ENCODE data around the gene MIPEP.

The MIPEP gene

DNA sequence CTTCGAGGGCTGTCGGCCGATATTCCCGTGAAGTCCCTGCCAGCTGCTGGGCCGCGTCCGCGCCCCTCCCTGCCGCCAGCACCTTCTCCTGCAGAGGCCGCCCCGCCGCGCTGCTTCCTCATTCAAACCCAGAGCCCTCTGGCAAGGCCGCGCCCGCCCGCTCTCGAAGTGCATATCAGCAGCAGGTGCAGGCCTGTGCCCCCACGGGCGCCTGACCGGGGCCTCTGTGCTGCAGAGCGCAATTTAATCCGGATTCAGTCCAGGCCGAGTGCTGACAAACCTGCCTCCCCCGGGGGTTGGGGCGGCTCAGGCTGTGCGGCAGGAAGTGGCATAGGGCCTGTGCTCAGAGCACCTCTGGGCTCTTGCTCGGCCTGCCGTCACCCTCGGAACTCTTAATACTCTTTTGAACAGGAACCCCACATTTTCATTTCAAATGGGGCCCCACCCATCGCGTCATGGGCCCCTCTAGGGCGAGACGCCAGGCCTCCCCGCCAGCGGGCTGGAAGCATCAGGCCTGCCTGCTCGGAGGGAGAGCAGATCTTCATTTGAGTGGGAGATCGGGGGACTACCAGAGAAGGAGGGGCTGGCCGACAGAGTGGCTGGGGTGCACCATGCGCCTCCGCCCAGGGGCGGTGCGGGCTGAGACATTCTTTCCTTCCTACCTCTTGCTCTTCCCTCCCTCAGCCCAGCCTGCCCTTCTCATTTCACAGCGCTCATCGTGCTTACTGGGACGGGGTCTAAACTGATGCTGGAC lies 193.3 kb downstream of the MIPEP start:
- TF ChIP-seq, protein P1, sequence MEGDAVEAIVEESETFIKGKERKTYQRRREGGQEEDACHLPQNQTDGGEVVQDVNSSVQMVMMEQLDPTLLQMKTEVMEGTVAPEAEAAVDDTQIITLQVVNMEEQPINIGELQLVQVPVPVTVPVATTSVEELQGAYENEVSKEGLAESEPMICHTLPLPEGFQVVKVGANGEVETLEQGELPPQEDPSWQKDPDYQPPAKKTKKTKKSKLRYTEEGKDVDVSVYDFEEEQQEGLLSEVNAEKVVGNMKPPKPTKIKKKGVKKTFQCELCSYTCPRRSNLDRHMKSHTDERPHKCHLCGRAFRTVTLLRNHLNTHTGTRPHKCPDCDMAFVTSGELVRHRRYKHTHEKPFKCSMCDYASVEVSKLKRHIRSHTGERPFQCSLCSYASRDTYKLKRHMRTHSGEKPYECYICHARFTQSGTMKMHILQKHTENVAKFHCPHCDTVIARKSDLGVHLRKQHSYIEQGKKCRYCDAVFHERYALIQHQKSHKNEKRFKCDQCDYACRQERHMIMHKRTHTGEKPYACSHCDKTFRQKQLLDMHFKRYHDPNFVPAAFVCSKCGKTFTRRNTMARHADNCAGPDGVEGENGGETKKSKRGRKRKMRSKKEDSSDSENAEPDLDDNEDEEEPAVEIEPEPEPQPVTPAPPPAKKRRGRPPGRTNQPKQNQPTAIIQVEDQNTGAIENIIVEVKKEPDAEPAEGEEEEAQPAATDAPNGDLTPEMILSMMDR (IDR thresholded peaks at IDR 0.05; ENCODE audit: low read depth, low read length): no peak
- no peak overlapping the region for H3K4me3 ChIP-seq (replicated peaks in 1 of 2; ENCODE audit: low read depth in 2 of 2, low read length in 2 of 2)
- DNase-seq (ENCODE audit: low read depth in 2 of 2): no peak

DNA sequence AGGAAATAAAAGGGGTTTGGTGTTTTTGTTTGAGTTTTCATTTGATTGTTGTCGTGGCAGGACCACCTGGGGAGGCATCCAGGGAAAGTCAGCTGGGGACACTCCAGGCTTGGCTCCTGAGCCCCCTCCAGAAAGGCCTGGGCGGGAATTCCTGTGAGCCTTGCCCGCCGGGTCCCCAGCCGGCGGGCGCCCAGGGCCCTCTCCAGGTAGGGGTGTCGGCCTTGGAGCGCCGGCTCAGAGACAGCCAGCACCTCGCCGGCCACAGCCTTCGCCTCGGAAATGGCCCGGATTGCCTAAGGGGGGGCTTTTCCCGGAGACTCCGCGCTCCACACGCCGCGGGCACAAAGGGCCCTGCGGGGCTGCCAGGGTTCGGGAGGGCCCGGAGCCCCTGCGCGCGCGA lies 194.0 kb downstream of the MIPEP start:
- DNase-seq (ENCODE audit: low read depth in 2 of 2): no peak
- TF ChIP-seq, protein P1 (IDR thresholded peaks at IDR 0.05; ENCODE audit: low read depth, low read length): no peak
- no peak overlapping the region for H3K4me3 ChIP-seq (replicated peaks in 1 of 2; ENCODE audit: low read depth in 2 of 2, low read length in 2 of 2)

DNA sequence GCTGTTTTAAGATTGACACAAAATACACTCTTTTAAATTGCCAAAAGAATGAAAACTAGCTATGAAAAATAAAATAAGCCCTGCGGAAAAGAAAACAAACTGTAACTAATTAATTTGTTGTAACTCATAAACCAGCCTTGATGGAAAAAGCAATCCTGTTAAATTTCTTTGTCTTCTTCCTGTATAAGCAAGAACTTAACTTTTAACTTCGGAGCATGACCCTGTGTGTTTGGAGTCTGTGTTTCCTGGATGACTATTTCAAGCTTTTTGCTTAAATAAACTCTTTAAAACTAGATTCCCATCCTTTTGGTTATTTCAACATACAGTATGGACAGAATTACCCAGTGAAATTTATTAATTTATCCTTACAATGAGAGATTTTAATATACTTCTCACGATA lies 196.4 kb downstream of the MIPEP start:
- TF ChIP-seq, protein P1 (IDR thresholded peaks at IDR 0.05; ENCODE audit: low read depth, low read length): no peak
- no peak overlapping the region for H3K4me3 ChIP-seq (replicated peaks in 1 of 2; ENCODE audit: low read depth in 2 of 2, low read length in 2 of 2)
- DNase-seq (ENCODE audit: low read depth in 2 of 2): no peak

DNA sequence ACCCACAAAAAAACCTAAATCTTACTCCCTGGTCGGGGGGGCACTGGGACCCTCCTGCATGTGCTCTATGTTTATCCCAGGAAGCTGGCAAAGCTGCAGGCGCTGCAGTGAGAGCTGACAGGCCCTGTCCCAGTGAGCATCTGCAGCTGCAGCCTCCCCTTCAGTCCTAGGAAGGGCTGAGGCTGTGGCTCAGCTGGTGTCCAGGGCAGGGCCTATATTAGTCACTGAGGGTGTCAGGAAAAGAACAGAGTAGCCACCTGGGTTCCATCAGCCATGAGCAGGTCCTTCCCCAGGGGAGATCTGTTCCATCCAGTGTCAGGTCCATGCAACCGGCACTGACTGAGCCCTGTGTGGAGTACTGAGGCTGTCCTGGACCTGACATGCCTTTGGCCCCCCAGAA lies 198.5 kb downstream of the MIPEP start:
- no peak for DNase-seq (ENCODE audit: low read depth in 2 of 2)
- no peak overlapping the region for H3K4me3 ChIP-seq (replicated peaks in 1 of 2; ENCODE audit: low read depth in 2 of 2, low read length in 2 of 2)
- TF ChIP-seq, protein P1 (IDR thresholded peaks at IDR 0.05; ENCODE audit: low read depth, low read length): no peak

DNA sequence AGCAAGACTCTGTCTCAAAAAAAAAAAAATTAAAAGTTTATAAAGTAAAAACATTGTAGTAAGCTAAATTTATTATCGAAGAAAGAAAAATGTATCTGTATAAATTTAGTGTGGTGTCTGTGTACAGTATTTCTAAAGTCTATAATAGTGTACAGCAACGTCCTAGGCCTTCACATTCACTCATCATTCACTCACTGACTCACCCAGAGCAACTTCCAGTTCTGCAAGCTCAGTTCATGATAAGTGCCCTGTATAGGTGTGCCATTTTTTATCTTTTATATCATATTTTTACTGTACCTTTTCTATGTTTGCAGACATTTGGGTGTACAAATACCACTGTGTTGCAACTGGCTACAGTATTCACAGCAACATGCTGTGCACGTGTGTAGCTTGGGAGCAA lies 200.9 kb downstream of the MIPEP start:
- H3K4me3 ChIP-seq (replicated peaks in 1 of 2; ENCODE audit: low read depth in 2 of 2, low read length in 2 of 2): no peak overlapping the region
- DNase-seq (ENCODE audit: low read depth in 2 of 2): no peak
- TF ChIP-seq, protein P1 (IDR thresholded peaks at IDR 0.05; ENCODE audit: low read depth, low read length): no peak

DNA sequence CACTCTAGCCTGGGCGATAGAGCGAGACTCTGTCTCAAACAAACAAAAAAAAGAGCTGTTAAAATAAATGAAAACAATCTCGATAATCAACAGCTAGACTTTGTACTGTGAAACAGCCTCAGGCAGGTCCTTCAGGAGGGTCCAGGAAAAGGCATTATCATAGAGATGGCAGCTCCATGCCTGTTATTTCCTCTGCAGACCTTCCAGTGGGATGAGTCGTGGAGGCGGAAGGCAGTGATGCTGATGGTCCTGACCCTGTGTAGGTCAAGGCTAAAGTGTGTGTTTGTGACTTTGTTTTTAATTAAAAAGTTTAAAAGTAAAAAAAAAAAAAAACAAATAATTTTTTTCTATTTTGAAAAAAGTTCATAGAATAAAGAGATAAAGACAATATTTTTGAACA lies 201.6 kb downstream of the MIPEP start:
- DNase-seq (ENCODE audit: low read depth in 2 of 2): no peak
- TF ChIP-seq, protein P1 (IDR thresholded peaks at IDR 0.05; ENCODE audit: low read depth, low read length): no peak
- H3K4me3 ChIP-seq (replicated peaks in 1 of 2; ENCODE audit: low read depth in 2 of 2, low read length in 2 of 2): no peak overlapping the region

DNA sequence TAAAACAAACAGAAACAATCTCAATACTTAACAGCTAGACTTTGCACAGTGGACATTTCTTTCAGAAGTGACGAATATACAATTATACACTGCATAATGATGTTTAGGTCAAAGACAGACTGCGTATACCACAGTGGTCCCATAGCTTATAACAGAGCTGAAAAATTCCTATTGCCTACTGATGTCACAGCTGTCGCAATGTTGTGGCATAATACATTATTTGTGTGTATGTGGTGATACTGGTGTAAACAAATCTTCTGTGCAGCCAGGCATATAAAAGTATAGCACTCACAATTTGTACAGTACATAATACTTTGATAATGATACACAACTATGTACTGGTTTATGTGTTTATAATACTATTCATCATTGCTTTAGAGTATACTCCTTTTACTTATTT lies 202.3 kb downstream of the MIPEP start:
- no peak for DNase-seq (ENCODE audit: low read depth in 2 of 2)
- TF ChIP-seq, protein P1 (IDR thresholded peaks at IDR 0.05; ENCODE audit: low read depth, low read length): no peak

More for the DNA sequence above, 202.3 kb downstream of the MIPEP start:
- H3K4me3 ChIP-seq (replicated peaks in 1 of 2; ENCODE audit: low read depth in 2 of 2, low read length in 2 of 2): no peak overlapping the region

All from cardiac fibroblast (primary cell).